Right ventricle myocardium inferior (tissue), 1 donor: Measurements from ENCODE around the gene RAX. TPM values are rescaled to one million over a fixed set of nuclear protein-coding genes. Genes with fewer than 3 reads are reported as not detected.

ENCODE experiments used
- ATAC-seq: fragments of 200-7000 bp; cut with Tn5 transposase; one replicate; pipeline ENCODE4 v1.9.1; 2020; ENCODE audit warnings: mild to moderate bottlenecking, moderate library complexity
- DNase-seq: peaks from one replicate; pipeline ENCODE4 v3.0.0; 2021; ENCODE audit errors: missing footprints
- intact Hi-C: fragments of 100-400 bp; cut with DNase I; formaldehyde crosslinking; loops from one replicate; pipeline ENCODE4 v1.11.0; 2022
- total RNA-seq: library from RNA; stranded (reverse); fragmentation: NEBNext Ultra II Directional; extraction: Animal tissue kit (Norgen Biotek cat#: 25700); gene quantifications from one replicate; pipeline ENCODE4 v1.2.1, GENCODE V29; 2021
- donor health status: DM: no; HTN: yes; CAD: no; lungs with severe emphysema.

Gene RAX
- total RNA-seq, 1 donor from 2014 or later: not detected

- no peak for DNase-seq
- ATAC-seq: no peak
- intact Hi-C loops: no loop called here
Measured at GRCh38 chr18:59275406-59275949, 2.2 kb upstream of the RAX start.

- ATAC-seq (no peak), DNase-seq (no peak)
- intact Hi-C loops: no loop called here
Measured at GRCh38 chr18:59274533-59274928, 1.3 kb upstream of the RAX start.

- intact Hi-C loops: no loop called here
- ATAC-seq (no peak), DNase-seq (no peak)
Measured at GRCh38 chr18:59273759-59274532, 692 bp upstream of the RAX start.

GRCh38 chr18:59272221-59272888 is 899 bp downstream of the RAX start:
- no peak for ATAC-seq
- intact Hi-C loops: no loop called here
- no peak for DNase-seq

- intact Hi-C loops: no loop called here
- no peak for DNase-seq
- no peak for ATAC-seq
Measured at GRCh38 chr18:59271606-59272220, 1.5 kb downstream of the RAX start.

- ATAC-seq (no peak), DNase-seq (no peak)
- intact Hi-C loops: no loop called here
Measured at GRCh38 chr18:59270689-59271257, 2.5 kb downstream of the RAX start.

GRCh38 chr18:59269563-59270119 is 3.6 kb downstream of the RAX start:
- intact Hi-C loops: no loop called here
- no peak for ATAC-seq
- DNase-seq: no peak

- ATAC-seq (no peak), DNase-seq (no peak)
- intact Hi-C loops: no loop called here
Measured at GRCh38 chr18:59268721-59269562, 4.3 kb downstream of the RAX start.

GRCh38 chr18:59268127-59268720 is 5.0 kb downstream of the RAX start:
- ATAC-seq (no peak), DNase-seq (no peak)
- intact Hi-C loops: no loop called here

GRCh38 chr18:59267503-59268126 is 5.6 kb downstream of the RAX start:
- DNase-seq (no peak), ATAC-seq (no peak)
- intact Hi-C loops: no loop called here

GRCh38 chr18:59266886-59267502 is 6.3 kb downstream of the RAX start:
- intact Hi-C loops: no loop called here
- DNase-seq: no peak
- ATAC-seq: no peak

- ATAC-seq (no peak), DNase-seq (no peak)
- intact Hi-C loops: no loop called here
Measured at GRCh38 chr18:59266459-59266858, 6.8 kb downstream of the RAX start.

GRCh38 chr18:59265974-59266369 is 7.3 kb downstream of the RAX start:
- no peak for ATAC-seq
- DNase-seq: no peak
- intact Hi-C loops: no loop called here

GRCh38 chr18:59265246-59265973 is 7.8 kb downstream of the RAX start:
- DNase-seq: no peak
- intact Hi-C loops: no loop called here
- no peak for ATAC-seq

GRCh38 chr18:59264651-59265245 is 8.5 kb downstream of the RAX start:
- DNase-seq (no peak), ATAC-seq (no peak)
- intact Hi-C loops: no loop called here

GRCh38 chr18:59264121-59264571 is 9.1 kb downstream of the RAX start:
- intact Hi-C loops: no loop called here
- DNase-seq (no peak), ATAC-seq (no peak)
